SK-N-SH (cell line): Measurements from ENCODE around the gene PPM1F. TPM values are rescaled to one million over a fixed set of nuclear protein-coding genes. Genes with fewer than 3 reads are reported as not detected.

Source experiments
- CTCF ChIA-PET: fragments of 300-600, 350-600 bp; formaldehyde crosslinking; extraction: SDS; loops from one replicate; lab custom pipeline; 2021; lab: Yijun Ruan, JAX
- POLR2A ChIA-PET: fragments of 350-600 bp; sonication (Branson Sonifier 250); formaldehyde crosslinking; extraction: SDS; loops from one replicate; lab custom pipeline; 2020; ENCODE audit warnings: antibody characterized with exemption, inconsistent platforms; lab: Yijun Ruan, JAX
- DNase-seq: peaks from one replicate; pipeline ENCODE4 v3.0.0; 2012
- H2AFZ ChIP-seq: fragments of 200-600 bp; sonication (generic); 2 replicates; pipeline ENCODE4 v1.8.1; 2016; ENCODE audit warnings: antibody characterized with exemption, mild to moderate bottlenecking, low read depth
- H3F3A ChIP-seq: fragments of 200-600 bp; sonication (generic); replicated peaks from 2 replicates; pipeline ENCODE3; 2016; ENCODE audit warnings: antibody characterized with exemption, mild to moderate bottlenecking; ENCODE audit not compliant: insufficient read depth
- H3K27ac ChIP-seq, 2 experiments: fragments of 200-500 bp in 1 of 2; fragments of 200-600 bp in 1 of 2; sonication (Bioruptor generic) in 1 of 2; sonication (generic), shearing (Covaris generic) in 1 of 2; 2 replicates each; pipeline versions ENCODE4 v1.5.1 to v1.6.1; 2014 to 2016; ENCODE audit warnings: low read depth in 2 of 2, inconsistent platforms in 1 of 2, low read length in 1 of 2, mild to moderate bottlenecking in 1 of 2, mixed read lengths in 1 of 2
- H3K27me3 ChIP-seq: fragments of 200-600 bp; sonication (generic), shearing (Covaris generic); 2 replicates; pipeline ENCODE4 v1.6.1; 2016; ENCODE audit warnings: mixed run types; ENCODE audit not compliant: insufficient read depth
- H3K36me3 ChIP-seq, 2 experiments: fragments of 200-500 bp in 1 of 2; fragments of 200-600 bp in 1 of 2; sonication (Bioruptor generic) in 1 of 2; sonication (generic) in 1 of 2; replicated peaks in 1 of 2; 2 replicates each; pipeline versions ENCODE3 to v1.5.1; 2014 to 2016; ENCODE audit warnings: low read length in 1 of 2, mild to moderate bottlenecking in 1 of 2; ENCODE audit not compliant: insufficient read depth in 2 of 2, control insufficient read depth in 1 of 2
- H3K4me1 ChIP-seq, 2 experiments: fragments of 200-500 bp in 1 of 2; fragments of 200-600 bp in 1 of 2; sonication (Bioruptor generic) in 1 of 2; sonication (generic), shearing (Covaris generic) in 1 of 2; 2 replicates each; pipeline versions ENCODE4 v1.5.1 to v1.6.1; 2014 to 2016; ENCODE audit warnings: low read depth in 1 of 2, low read length in 1 of 2, mixed run types in 1 of 2; ENCODE audit not compliant: insufficient read depth in 2 of 2, control insufficient read depth in 1 of 2
- H3K4me2 ChIP-seq: fragments of 200-600 bp; sonication (generic), shearing (Covaris generic); 2 replicates; pipeline ENCODE4 v1.6.1; 2017; ENCODE audit warnings: mixed run types
- H3K4me3 ChIP-seq, 2 experiments: fragments of 200-500 bp in 1 of 2; fragments of 200-600 bp in 1 of 2; sonication (Bioruptor generic) in 1 of 2; sonication (generic), shearing (Covaris generic) in 1 of 2; 2 replicates each; pipeline versions ENCODE4 v1.5.1 to v1.8.1; 2014 to 2016; ENCODE audit warnings: low read depth in 2 of 2, inconsistent platforms in 1 of 2, low read length in 1 of 2, mild to moderate bottlenecking in 1 of 2, mixed read lengths in 1 of 2, moderate library complexity in 1 of 2
- H3K79me2 ChIP-seq: fragments of 200-600 bp; sonication (generic); 2 replicates; pipeline ENCODE4 v1.8.1; 2017; ENCODE audit warnings: mild to moderate bottlenecking; ENCODE audit not compliant: insufficient read depth
- H3K9ac ChIP-seq: fragments of 200-600 bp; sonication (generic); 2 replicates; pipeline ENCODE4 v1.6.1; 2017; ENCODE audit warnings: mixed run types
- H3K9me2 ChIP-seq: fragments of 200-600 bp; sonication (generic); 2 replicates; pipeline ENCODE4 v1.6.1; 2017; ENCODE audit warnings: mixed run types
- H3K9me3 ChIP-seq: fragments of 200-600 bp; sonication (generic); 2 replicates; pipeline ENCODE4 v1.6.1; 2017; ENCODE audit warnings: mixed run types, mild to moderate bottlenecking, moderate library complexity
- H4K20me1 ChIP-seq: fragments of 200-600 bp; sonication (generic); 2 replicates; pipeline ENCODE4 v1.6.1; 2017; ENCODE audit warnings: mild to moderate bottlenecking, mixed run types; ENCODE audit not compliant: insufficient read depth
- CHD2 ChIP-seq: fragments of 150-350 bp; IDR thresholded peaks from 2 replicates; pipeline ENCODE4 v1.6.1; 2018; ENCODE audit warnings: low read length; ENCODE audit not compliant: partially characterized antibody
- EP300 ChIP-seq, 2 experiments: IDR thresholded peaks; 2 replicates each; pipeline versions ENCODE4 v1.4.0 to v1.6.1; 2012; ENCODE audit warnings: borderline replicate concordance in 1 of 2, low read depth in 1 of 2, low read length in 1 of 2
- EZH2phosphoT487 ChIP-seq: fragments of 200-600 bp; sonication (generic); IDR thresholded peaks from 2 replicates; pipeline ENCODE4 v1.6.1; 2017; ENCODE audit warnings: low read depth, mixed run types, mild to moderate bottlenecking, antibody characterized with exemption, moderate library complexity, borderline replicate concordance
- FOSL2 ChIP-seq: IDR thresholded peaks from 2 replicates; pipeline ENCODE4 v1.4.0; 2012; ENCODE audit warnings: low read depth, mild to moderate bottlenecking, moderate library complexity, borderline replicate concordance
- FOXJ3 ChIP-seq: sonication (generic); formaldehyde crosslinking; IDR thresholded peaks from 2 replicates; pipeline ENCODE4 v1.5.1; 2020; ENCODE audit warnings: mild to moderate bottlenecking, missing genetic modification reagents
- FOXM1 ChIP-seq: IDR thresholded peaks from 2 replicates; pipeline ENCODE4 v1.4.0; 2012; ENCODE audit warnings: low read depth, mild to moderate bottlenecking
- GABPA ChIP-seq: IDR thresholded peaks from 2 replicates; pipeline ENCODE4 v1.4.0; 2012; ENCODE audit warnings: low read depth, mild to moderate bottlenecking
- GATA2 ChIP-seq: sonication (generic); formaldehyde crosslinking; IDR thresholded peaks from 2 replicates; pipeline ENCODE4 v1.5.0; 2020; ENCODE audit warnings: mild to moderate bottlenecking, missing genetic modification reagents
- IRF3 ChIP-seq: fragments of 150-350 bp; IDR thresholded peaks from 2 replicates; pipeline ENCODE4 v1.6.1; 2016; ENCODE audit warnings: mild to moderate bottlenecking, low read depth, low read length
- JUND ChIP-seq: IDR thresholded peaks from 2 replicates; pipeline ENCODE4 v1.4.0; 2012
- MEF2A ChIP-seq: IDR thresholded peaks from 2 replicates; pipeline ENCODE4 v1.4.0; 2012; ENCODE audit warnings: low read depth, borderline replicate concordance
- MXI1 ChIP-seq: IDR thresholded peaks from 2 replicates; pipeline ENCODE4 v1.6.1; 2012; ENCODE audit warnings: mild to moderate bottlenecking, low read depth, low read length, improper control_type of control experiment
- NFIC ChIP-seq: IDR thresholded peaks from 2 replicates; pipeline ENCODE4 v1.4.0; 2012; ENCODE audit warnings: borderline replicate concordance
- POLR2AphosphoS5 ChIP-seq: IDR thresholded peaks from 2 replicates; pipeline ENCODE4 v1.6.1; 2012; ENCODE audit warnings: low read depth, low read length
- RCOR1 ChIP-seq: fragments of 150-350 bp; IDR thresholded peaks from 2 replicates; pipeline ENCODE4 v1.6.1; 2017; ENCODE audit warnings: antibody characterized with exemption, low read length
- SIN3A ChIP-seq: IDR thresholded peaks from 2 replicates; pipeline ENCODE4 v1.6.1; 2012; ENCODE audit warnings: low read depth, mild to moderate bottlenecking, low read length, moderate library complexity, borderline replicate concordance
- SMC3 ChIP-seq: IDR thresholded peaks from 2 replicates; pipeline ENCODE4 v1.6.1; 2012; ENCODE audit warnings: low read depth, low read length, improper control_type of control experiment
- TAF1 ChIP-seq: IDR thresholded peaks from 2 replicates; pipeline ENCODE4 v1.6.1; 2012; ENCODE audit warnings: low read depth, mild to moderate bottlenecking, low read length, moderate library complexity, borderline replicate concordance
- TCF12 ChIP-seq: IDR thresholded peaks from 2 replicates; pipeline ENCODE4 v1.4.0; 2012
- ZBTB33 ChIP-seq: IDR thresholded peaks from 2 replicates; pipeline ENCODE4 v1.4.0; 2012; ENCODE audit warnings: low read depth, borderline replicate concordance
- WGBS: methylation state at CpG from one replicate; pipeline ENCODE4 v1.1.6; 2017; ENCODE audit warnings: low lambda C conversion rate; 5-methylcytosine and 5-hydroxymethylcytosine counted together
- polyA plus RNA-seq, 3 experiments: library from polyadenylated mRNA; depleted of rRNA; stranded (reverse); fragments of >200 nt; gene quantifications; 2 replicates each; pipeline ENCODE4 v1.2.3, GENCODE V29; 2012
- TF ChIP-seq, protein P1 (sequence below): fragments of 200-600 bp; sonication (generic); IDR thresholded peaks from 2 replicates; pipeline ENCODE4 v1.6.1; 2017; ENCODE audit warnings: antibody characterized with exemption, mild to moderate bottlenecking, moderate library complexity
- TF ChIP-seq, protein P2 (sequence below): IDR thresholded peaks from 2 replicates; pipeline ENCODE4 v1.4.0; 2012; ENCODE audit warnings: low read depth, borderline replicate concordance

PPM1F gene
- polyA plus RNA-seq, 1 of the 3 experiments (the other 2 are of a cell fraction) = 29.6 TPM

DNA sequence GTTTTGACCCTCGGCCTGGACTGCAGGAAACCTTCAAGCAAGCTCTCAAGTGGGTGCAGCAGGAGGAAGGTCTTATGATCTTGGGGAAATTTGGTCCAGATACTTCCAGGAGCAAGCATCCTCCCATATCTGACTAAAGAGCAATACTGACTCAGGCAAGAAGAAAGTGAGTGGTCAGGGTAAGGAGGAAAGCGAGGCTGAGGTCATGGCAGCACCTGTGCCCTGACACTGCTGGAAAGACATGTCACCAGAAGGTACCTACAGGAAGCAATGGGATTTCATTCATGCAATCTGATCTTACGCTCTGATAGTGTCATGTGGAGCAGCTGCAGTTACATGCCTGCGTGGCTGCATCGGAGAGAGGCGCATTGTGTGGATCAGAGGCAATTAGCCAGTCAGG is 36.4 kb upstream of the PPM1F start:
- H3K9me2 ChIP-seq = no peaks in the 10 kb centered on the region
- H3F3A ChIP-seq = no peaks in the 10 kb centered on the region
- H3K4me1 ChIP-seq = peaks cover 0 to 5% of the 10 kb centered on the region in 2 experiments; a peak in 1 of 4 replicates
- H3K4me3 ChIP-seq = no peak overlapping the region
- POLR2A ChIA-PET = no interaction called here
- H3K27me3 ChIP-seq = peaks cover 18% of the 10 kb centered on the region
- TF ChIP-seq POLR2AphosphoS5 = no peak
- TF ChIP-seq CHD2 = no peak
- TF ChIP-seq FOXM1 = no peak
- TF ChIP-seq TCF12 = no peak
- no peak for TF ChIP-seq JUND
- no peak for TF ChIP-seq NFIC
- no peak for TF ChIP-seq EZH2phosphoT487
- TF ChIP-seq, protein P1, sequence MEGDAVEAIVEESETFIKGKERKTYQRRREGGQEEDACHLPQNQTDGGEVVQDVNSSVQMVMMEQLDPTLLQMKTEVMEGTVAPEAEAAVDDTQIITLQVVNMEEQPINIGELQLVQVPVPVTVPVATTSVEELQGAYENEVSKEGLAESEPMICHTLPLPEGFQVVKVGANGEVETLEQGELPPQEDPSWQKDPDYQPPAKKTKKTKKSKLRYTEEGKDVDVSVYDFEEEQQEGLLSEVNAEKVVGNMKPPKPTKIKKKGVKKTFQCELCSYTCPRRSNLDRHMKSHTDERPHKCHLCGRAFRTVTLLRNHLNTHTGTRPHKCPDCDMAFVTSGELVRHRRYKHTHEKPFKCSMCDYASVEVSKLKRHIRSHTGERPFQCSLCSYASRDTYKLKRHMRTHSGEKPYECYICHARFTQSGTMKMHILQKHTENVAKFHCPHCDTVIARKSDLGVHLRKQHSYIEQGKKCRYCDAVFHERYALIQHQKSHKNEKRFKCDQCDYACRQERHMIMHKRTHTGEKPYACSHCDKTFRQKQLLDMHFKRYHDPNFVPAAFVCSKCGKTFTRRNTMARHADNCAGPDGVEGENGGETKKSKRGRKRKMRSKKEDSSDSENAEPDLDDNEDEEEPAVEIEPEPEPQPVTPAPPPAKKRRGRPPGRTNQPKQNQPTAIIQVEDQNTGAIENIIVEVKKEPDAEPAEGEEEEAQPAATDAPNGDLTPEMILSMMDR = no peak
- no peak for TF ChIP-seq RCOR1
- TF ChIP-seq MXI1 = 0 out of 2 replicates have a peak, but pooled peaks have one; percentile 28
- TF ChIP-seq FOXJ3 = no peak
- peak; percentile 70 for TF ChIP-seq GATA2 (CRISPR knock-in tag)
- TF ChIP-seq IRF3 = no peak
- TF ChIP-seq, all 33 proteins: peak for 2
- Histone ChIP-seq H3K9me3 (no peaks in the 10 kb centered on the region), H3K79me2 (no peaks in the 10 kb centered on the region), H3K9ac (no peak overlapping the region), H3K27ac (no peak overlapping the region), H3K36me3 (no peaks in the 10 kb centered on the region), H3K4me2 (no peak overlapping the region), H4K20me1 (no peaks in the 10 kb centered on the region), H2AFZ (no peak overlapping the region)
- DNase-seq = peak; percentile 33
- CTCF ChIA-PET = interaction anchor here (1.4 to 5.1 kb wide), 2 partner anchors 17 to 18 kb away, joined by 3 to 24 read pairs; no protein-coding TSS in a partner anchor
- WGBS = 28% methylated on average over 5 of the region's 6 CpGs

- Histone ChIP-seq H3F3A (no peaks in the 10 kb centered on the region), H3K27ac (no peak overlapping the region), H3K36me3 (peaks cover 0 to 3% of the 10 kb centered on the region in 2 experiments), H3K9me3 (no peaks in the 10 kb centered on the region), H4K20me1 (0 out of 2 replicates have a peak, but pooled peaks cover 2% of the 10 kb centered on the region), H2AFZ (no peak overlapping the region), H3K4me2 (no peak overlapping the region), H3K9ac (no peak overlapping the region), H3K27me3 (0 out of 2 replicates have a peak, but pooled peaks cover 11% of the 10 kb centered on the region), H3K4me1 (peaks cover 7 to 13% of the 10 kb centered on the region in 2 experiments; a peak in 1 of 4 replicates), H3K9me2 (no peaks in the 10 kb centered on the region), H3K79me2 (peaks cover 24% of the 10 kb centered on the region), H3K4me3 (no peak overlapping the region)
- CTCF ChIA-PET = interaction anchor here (1.1 kb wide), 1 partner anchor 13 kb away, joined by 4 read pairs; no protein-coding TSS in a partner anchor
- WGBS = 89% methylated on average over 5 of the region's 5 CpGs
- no peak for DNase-seq
- POLR2A ChIA-PET = no interaction called here
- TF ChIP-seq EP300 (IDR thresholded peaks at IDR 0.05; ENCODE audit: borderline replicate concordance in 1 of 2, low read depth in 1 of 2, low read length in 1 of 2) (no peak), FOSL2 (no peak), EZH2phosphoT487 (no peak), SMC3 (no peak), TAF1 (no peak), ZBTB33 (no peak), IRF3 (no peak), GABPA (no peak), MEF2A (no peak), SIN3A (no peak), FOXJ3 (no peak)
- TF ChIP-seq, protein P2, sequence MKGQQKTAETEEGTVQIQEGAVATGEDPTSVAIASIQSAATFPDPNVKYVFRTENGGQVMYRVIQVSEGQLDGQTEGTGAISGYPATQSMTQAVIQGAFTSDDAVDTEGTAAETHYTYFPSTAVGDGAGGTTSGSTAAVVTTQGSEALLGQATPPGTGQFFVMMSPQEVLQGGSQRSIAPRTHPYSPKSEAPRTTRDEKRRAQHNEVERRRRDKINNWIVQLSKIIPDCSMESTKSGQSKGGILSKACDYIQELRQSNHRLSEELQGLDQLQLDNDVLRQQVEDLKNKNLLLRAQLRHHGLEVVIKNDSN = no peak
Measured at GRCh38 chr22:21985214-21985613, 32.6 kb upstream of the PPM1F start.
